ENCODE measurements around the gene CCDC171.

DNA sequence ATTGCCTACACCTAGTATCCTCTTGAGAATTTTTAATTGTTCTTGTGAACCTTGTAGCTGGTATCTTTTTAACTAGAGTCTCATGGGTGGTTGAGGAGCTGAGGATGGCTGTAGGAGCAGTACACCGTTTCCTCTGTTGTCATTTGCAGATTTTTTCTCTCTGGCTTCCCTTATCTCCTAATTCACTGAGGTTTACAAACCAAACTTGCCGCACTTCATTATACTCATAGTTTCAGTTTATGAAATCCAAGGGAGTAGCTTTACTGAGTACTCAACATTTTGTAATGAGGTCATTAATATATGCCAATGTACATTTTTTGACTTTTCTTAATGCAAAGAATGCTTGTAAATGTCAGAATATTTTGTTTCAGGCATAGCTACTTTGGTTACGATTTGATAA lies 154.2 kb downstream of the CCDC171 start:
- TF ChIP-seq EZH2 (IDR thresholded peaks at IDR 0.05; ENCODE audit: borderline replicate concordance, insufficient read depth, low read length, poor library complexity, severe bottlenecking) (no peak), POLR2AphosphoS5 (IDR thresholded peaks at IDR 0.05) (no peak), RAD21 (conservative IDR thresholded peaks at IDR 0.05) (no peak), EP300 (conservative IDR thresholded peaks at IDR 0.05; ENCODE audit: poor library complexity, severe bottlenecking) (no peak), TAF1 (IDR thresholded peaks at IDR 0.05; ENCODE audit: low read depth) (no peak)
- TF ChIP-seq, protein P1, sequence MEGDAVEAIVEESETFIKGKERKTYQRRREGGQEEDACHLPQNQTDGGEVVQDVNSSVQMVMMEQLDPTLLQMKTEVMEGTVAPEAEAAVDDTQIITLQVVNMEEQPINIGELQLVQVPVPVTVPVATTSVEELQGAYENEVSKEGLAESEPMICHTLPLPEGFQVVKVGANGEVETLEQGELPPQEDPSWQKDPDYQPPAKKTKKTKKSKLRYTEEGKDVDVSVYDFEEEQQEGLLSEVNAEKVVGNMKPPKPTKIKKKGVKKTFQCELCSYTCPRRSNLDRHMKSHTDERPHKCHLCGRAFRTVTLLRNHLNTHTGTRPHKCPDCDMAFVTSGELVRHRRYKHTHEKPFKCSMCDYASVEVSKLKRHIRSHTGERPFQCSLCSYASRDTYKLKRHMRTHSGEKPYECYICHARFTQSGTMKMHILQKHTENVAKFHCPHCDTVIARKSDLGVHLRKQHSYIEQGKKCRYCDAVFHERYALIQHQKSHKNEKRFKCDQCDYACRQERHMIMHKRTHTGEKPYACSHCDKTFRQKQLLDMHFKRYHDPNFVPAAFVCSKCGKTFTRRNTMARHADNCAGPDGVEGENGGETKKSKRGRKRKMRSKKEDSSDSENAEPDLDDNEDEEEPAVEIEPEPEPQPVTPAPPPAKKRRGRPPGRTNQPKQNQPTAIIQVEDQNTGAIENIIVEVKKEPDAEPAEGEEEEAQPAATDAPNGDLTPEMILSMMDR (IDR thresholded peaks at IDR 0.05; ENCODE audit: poor library complexity, severe bottlenecking): no peak
